Thoracic aorta (tissue), 2 donors: ENCODE data around the gene CAPS. TPM values are rescaled to one million over a fixed set of nuclear protein-coding genes. Genes with fewer than 3 reads are reported as not detected.
"Not testable (repeated sequence)": the region's sequence is repeated elsewhere in the genome, so short reads cannot be mapped to it uniquely, and the experiment has no call there.

ENCODE experiments used
- ATAC-seq: fragments of 150-250 bp; one replicate; pipeline ENCODE4 v1.8.0; 2017; ENCODE audit warnings: low read depth; ENCODE audit not compliant: insufficient number of reproducible peaks, low FRiP score
- DNase-seq: peaks from one replicate; pipeline ENCODE4 v3.0.0-alpha.2; 2020; ENCODE audit warnings: low spot score
- H3K27ac ChIP-seq, 2 donors: fragments of 200-600 bp; sonication (generic); 1 replicate in 1 of 2; 2 replicates in 1 of 2; pipeline ENCODE4 v1.5.1; 2016; ENCODE audit warnings: mild to moderate bottlenecking in 2 of 2, moderate library complexity in 2 of 2
- H3K27me3 ChIP-seq: fragments of 200-600 bp; sonication (generic); replicated peaks from 2 replicates; pipeline ENCODE4 v1.6.0; 2016; ENCODE audit warnings: mild to moderate bottlenecking; ENCODE audit not compliant: insufficient read depth
- H3K36me3 ChIP-seq: fragments of 200-600 bp; sonication (generic); one replicate; pipeline ENCODE4 v1.5.1; 2016
- H3K4me1 ChIP-seq, 2 donors: fragments of 200-600 bp; sonication (generic); 1 replicate in 1 of 2; 2 replicates in 1 of 2; pipeline versions ENCODE4 v1.5.1 to v1.6.0; 2016; ENCODE audit warnings: low read depth in 2 of 2, mild to moderate bottlenecking in 1 of 2; ENCODE audit not compliant: control insufficient read depth in 1 of 2
- H3K4me3 ChIP-seq: fragments of 200-600 bp; sonication (generic); 2 replicates; pipeline ENCODE4 v1.5.1; 2016; ENCODE audit warnings: mild to moderate bottlenecking
- H3K9me3 ChIP-seq: fragments of 200-600 bp; sonication (generic); 2 replicates; pipeline ENCODE4 v1.5.1; 2016
- CTCF ChIP-seq: fragments of 200-600 bp; sonication (generic); IDR thresholded peaks from one replicate; pipeline ENCODE4 v1.5.1; 2019; ENCODE audit warnings: antibody characterized with exemption
- total RNA-seq, 2 donors: library from RNA; depleted of rRNA; stranded (reverse); fragments of >200 nt; gene quantifications; one replicate each; pipeline versions ENCODE4 v1.1.0 to v1.2.3, GENCODE V29; 2016

The CAPS gene
- total RNA-seq, 2 donors from 2014 or later, result 8.5 to 48.7 TPM

GRCh38 chr19:5881543-5882299 is 32.3 kb upstream of the CAPS start:
- H3K4me3 ChIP-seq, result no peak overlapping the region
- no peaks in the 10 kb centered on the region for H3K9me3 ChIP-seq
- no peak overlapping the region for H3K27ac ChIP-seq
- no peak for ATAC-seq
- peaks cover 8 to 14% of the 10 kb centered on the region in 2 donors for H3K4me1 ChIP-seq
- H3K27me3 ChIP-seq, result peaks cover 8% of the 10 kb centered on the region
- no peaks in the 10 kb centered on the region for H3K36me3 ChIP-seq
- no peak for DNase-seq
- TF ChIP-seq CTCF, result no peak

GRCh38 chr19:5882421-5882968 is 31.6 kb upstream of the CAPS start:
- DNase-seq (no peak), ATAC-seq (no peak)
- H3K36me3 ChIP-seq, result no peaks in the 10 kb centered on the region
- peaks cover 8% of the 10 kb centered on the region for H3K27me3 ChIP-seq
- no peak overlapping the region for H3K4me3 ChIP-seq
- H3K27ac ChIP-seq, result no peak overlapping the region
- H3K9me3 ChIP-seq, result no peaks in the 10 kb centered on the region
- peaks cover 8 to 14% of the 10 kb centered on the region in 2 donors for H3K4me1 ChIP-seq
- TF ChIP-seq CTCF, result no peak

DNA sequence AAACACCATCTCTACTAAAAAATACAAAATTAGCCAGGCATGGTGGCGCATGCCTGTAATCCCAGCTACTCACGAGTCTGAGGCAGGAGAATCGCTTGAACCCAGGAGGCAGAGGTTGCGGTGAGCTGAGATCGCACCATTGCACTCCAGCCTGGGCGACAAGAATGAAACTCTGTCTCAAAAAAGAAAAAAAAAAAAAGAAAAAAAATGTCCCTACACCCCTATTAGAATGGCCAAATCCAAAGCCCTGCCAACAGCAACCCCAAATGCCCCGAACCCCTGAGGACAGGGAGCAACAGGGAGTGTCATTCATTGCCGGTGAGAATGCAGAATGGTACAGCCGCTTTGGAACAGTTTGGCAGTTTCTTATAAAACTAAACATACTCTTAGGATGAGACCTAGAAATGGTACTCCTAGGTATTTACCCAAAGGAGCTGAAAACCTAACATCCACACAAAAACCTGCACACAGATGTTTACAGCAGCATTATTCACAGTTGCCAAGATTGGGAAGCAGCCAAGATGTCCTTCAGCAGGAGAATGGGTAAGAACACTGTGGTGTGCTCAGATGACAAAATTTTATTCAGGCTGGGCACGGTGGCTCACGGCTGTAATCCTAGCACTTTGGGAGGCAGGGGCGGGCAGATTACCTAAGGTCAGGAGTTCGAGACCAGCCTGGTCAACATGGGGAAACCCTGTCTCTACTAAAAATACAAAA is 30.7 kb upstream of the CAPS start:
- not testable (repeated sequence) for H3K36me3 ChIP-seq, DNase-seq, ATAC-seq, H3K9me3 ChIP-seq, H3K27me3 ChIP-seq, H3K4me3 ChIP-seq, H3K27ac ChIP-seq
- H3K4me1 ChIP-seq, result peaks cover 8 to 14% of the 10 kb centered on the region in 2 donors

GRCh38 chr19:5884065-5884811 is 29.8 kb upstream of the CAPS start:
- H3K36me3 ChIP-seq, ATAC-seq, DNase-seq, H3K9me3 ChIP-seq, H3K27ac ChIP-seq, H3K4me3 ChIP-seq, H3K27me3 ChIP-seq: not testable (repeated sequence)
- H3K4me1 ChIP-seq, result peaks cover 8 to 14% of the 10 kb centered on the region in 2 donors

GRCh38 chr19:5889288-5889971 is 24.6 kb upstream of the CAPS start:
- no peak overlapping the region for H3K27ac ChIP-seq
- peaks cover 2 to 21% of the 10 kb centered on the region in 2 donors for H3K4me1 ChIP-seq
- no peaks in the 10 kb centered on the region for H3K27me3 ChIP-seq
- DNase-seq (no peak), ATAC-seq (no peak)
- H3K36me3 ChIP-seq, result no peaks in the 10 kb centered on the region
- no peak for TF ChIP-seq CTCF
- H3K9me3 ChIP-seq, result no peaks in the 10 kb centered on the region
- no peak overlapping the region for H3K4me3 ChIP-seq
